ENCODE data around the gene KTN1.
A peak's percentile ranks its signal among the peaks of the same experiment; 100 is the strongest.

The KTN1 gene, protein sequence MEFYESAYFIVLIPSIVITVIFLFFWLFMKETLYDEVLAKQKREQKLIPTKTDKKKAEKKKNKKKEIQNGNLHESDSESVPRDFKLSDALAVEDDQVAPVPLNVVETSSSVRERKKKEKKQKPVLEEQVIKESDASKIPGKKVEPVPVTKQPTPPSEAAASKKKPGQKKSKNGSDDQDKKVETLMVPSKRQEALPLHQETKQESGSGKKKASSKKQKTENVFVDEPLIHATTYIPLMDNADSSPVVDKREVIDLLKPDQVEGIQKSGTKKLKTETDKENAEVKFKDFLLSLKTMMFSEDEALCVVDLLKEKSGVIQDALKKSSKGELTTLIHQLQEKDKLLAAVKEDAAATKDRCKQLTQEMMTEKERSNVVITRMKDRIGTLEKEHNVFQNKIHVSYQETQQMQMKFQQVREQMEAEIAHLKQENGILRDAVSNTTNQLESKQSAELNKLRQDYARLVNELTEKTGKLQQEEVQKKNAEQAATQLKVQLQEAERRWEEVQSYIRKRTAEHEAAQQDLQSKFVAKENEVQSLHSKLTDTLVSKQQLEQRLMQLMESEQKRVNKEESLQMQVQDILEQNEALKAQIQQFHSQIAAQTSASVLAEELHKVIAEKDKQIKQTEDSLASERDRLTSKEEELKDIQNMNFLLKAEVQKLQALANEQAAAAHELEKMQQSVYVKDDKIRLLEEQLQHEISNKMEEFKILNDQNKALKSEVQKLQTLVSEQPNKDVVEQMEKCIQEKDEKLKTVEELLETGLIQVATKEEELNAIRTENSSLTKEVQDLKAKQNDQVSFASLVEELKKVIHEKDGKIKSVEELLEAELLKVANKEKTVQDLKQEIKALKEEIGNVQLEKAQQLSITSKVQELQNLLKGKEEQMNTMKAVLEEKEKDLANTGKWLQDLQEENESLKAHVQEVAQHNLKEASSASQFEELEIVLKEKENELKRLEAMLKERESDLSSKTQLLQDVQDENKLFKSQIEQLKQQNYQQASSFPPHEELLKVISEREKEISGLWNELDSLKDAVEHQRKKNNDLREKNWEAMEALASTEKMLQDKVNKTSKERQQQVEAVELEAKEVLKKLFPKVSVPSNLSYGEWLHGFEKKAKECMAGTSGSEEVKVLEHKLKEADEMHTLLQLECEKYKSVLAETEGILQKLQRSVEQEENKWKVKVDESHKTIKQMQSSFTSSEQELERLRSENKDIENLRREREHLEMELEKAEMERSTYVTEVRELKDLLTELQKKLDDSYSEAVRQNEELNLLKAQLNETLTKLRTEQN (N-terminal part only)

DNA sequence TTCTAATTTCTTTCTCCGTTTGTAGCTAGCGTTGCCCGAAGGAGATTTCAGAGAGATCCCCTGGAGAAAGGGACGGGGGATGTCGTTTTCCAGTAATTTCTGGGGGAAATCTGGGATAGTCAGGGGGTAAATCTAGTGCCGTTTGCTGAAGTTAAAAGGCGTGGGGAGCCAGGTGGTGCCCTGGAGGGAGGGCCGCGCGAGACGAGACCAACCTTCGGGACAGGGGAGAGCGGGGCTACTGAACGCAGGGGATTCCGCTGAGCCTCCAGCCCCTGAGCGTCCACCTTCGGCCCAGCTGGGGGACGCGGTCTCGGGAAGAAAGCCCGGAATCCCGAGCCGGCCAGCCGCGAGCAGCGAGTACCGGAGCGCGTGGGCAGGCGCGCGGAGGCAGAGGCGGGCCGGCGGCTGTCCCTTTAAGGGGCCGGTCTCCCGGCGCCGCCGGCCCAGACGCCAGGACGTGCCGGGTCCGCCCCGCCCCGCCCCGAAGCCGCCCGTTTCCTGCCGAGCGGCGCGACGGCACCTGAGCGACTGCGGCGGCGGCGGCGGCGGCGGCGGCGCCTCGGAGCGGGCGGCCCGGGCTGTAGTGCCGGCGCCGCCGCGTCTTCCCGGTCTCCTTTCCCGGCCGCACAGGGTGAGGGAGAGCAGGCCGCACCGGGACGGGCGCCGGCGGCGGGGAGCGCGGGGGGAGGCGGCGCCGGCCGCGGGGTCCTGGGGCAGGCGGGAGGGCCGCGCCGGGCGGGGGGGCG, at the start of gene KTN1:
TSS of gene KTN1 (plus strand) at position 484 of the 746 bp plus-strand sequence. CDS start 31,842 bp downstream, outside the sequence.
- TF ChIP-seq, protein P1, sequence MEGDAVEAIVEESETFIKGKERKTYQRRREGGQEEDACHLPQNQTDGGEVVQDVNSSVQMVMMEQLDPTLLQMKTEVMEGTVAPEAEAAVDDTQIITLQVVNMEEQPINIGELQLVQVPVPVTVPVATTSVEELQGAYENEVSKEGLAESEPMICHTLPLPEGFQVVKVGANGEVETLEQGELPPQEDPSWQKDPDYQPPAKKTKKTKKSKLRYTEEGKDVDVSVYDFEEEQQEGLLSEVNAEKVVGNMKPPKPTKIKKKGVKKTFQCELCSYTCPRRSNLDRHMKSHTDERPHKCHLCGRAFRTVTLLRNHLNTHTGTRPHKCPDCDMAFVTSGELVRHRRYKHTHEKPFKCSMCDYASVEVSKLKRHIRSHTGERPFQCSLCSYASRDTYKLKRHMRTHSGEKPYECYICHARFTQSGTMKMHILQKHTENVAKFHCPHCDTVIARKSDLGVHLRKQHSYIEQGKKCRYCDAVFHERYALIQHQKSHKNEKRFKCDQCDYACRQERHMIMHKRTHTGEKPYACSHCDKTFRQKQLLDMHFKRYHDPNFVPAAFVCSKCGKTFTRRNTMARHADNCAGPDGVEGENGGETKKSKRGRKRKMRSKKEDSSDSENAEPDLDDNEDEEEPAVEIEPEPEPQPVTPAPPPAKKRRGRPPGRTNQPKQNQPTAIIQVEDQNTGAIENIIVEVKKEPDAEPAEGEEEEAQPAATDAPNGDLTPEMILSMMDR (IDR thresholded peaks at IDR 0.05; ENCODE audit: insufficient read depth, low read depth, low read length, missing control alignments) = no peak
- peak within 1 kb of the TSS; percentile 82 for H3K4me3 ChIP-seq (ENCODE audit: low read length)
- DNase-seq (ENCODE audit: low read depth) = peak; percentile 92

DNA sequence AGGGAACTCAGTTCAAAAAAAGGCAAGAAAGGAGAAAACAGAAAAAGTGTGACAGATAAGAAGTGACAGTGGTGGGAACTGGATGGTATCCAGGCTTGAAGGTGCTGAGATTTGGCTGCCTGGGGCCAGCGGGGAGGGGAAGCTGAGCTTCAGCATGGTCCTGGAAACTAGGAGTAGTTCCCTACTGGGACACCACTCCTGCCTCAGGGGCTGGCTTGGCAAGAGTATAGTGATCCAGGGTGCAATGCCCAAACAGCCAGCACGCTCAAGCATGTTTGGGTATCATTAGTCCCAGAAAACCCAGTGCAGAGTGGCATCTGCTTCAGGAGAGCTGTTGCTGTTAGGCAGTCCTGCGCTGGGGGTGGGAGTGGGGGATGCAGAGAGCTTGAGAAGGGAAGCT, 49.5 kb upstream of the KTN1 start:
- H3K4me3 ChIP-seq (ENCODE audit: low read length) = no peak overlapping the region
- no peak for DNase-seq (ENCODE audit: low read depth)
- TF ChIP-seq, protein P1 (IDR thresholded peaks at IDR 0.05; ENCODE audit: insufficient read depth, low read depth, low read length, missing control alignments) = no peak

DNA sequence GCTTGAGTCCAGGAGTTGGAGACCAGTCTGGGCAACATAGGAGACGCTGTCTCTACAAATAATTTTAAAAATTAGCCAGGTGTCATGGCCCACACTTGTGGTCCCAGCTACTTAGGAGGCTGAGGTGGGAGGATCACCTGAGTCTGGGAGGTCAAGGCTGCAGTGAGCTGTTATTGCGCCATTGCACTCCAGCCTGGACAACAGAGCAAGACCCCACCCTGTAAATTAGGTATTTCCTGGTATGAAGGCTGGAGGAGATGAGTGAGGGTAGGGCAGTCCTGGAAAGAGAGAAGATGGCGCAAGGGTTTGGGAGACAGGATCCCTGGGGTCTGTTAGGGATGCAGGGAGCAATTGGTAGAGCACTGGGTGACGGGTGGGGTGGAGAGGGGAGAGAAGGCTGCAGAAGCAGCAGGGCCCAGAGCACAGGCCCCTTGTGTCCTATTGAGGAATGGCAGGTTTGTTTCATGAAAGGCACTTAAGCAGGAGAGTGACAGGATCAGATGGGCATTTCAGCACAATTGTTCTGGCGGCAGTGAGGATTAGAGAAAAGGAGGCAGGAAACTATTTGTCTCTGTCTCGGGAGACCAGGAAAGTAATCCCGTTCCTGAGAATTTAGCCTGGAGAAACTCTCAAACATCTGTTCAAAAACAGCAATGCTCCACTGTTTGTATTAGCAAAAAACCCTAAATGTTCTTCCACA, 47.2 kb upstream of the KTN1 start:
- TF ChIP-seq, protein P1 (IDR thresholded peaks at IDR 0.05; ENCODE audit: insufficient read depth, low read depth, low read length, missing control alignments) = peak; percentile 19
- no peak overlapping the region for H3K4me3 ChIP-seq (ENCODE audit: low read length)
- DNase-seq (ENCODE audit: low read depth) = no peak

DNA sequence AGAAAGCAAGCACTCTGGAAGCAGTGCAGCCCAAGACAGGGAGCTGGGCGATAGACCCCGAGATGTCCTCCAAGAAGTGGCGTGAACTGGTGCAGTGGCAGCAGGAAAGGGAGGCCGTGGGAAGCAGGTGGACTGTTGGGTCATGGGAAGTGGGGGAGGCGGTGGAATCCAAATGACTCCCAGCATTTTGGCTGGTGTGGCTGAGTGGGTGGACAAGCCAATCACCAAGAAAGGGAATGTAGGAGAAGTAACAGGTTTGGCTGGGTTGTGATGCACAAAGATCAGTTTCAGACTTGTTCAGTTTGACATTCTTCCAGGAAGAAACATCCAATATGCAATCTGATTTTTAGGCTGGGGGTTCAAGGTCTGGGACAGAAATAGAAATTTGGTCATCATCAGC, 46.0 kb upstream of the KTN1 start:
- TF ChIP-seq, protein P1 (IDR thresholded peaks at IDR 0.05; ENCODE audit: insufficient read depth, low read depth, low read length, missing control alignments) = no peak
- H3K4me3 ChIP-seq (ENCODE audit: low read length) = no peak overlapping the region
- peak; percentile 95 for DNase-seq (ENCODE audit: low read depth)

DNA sequence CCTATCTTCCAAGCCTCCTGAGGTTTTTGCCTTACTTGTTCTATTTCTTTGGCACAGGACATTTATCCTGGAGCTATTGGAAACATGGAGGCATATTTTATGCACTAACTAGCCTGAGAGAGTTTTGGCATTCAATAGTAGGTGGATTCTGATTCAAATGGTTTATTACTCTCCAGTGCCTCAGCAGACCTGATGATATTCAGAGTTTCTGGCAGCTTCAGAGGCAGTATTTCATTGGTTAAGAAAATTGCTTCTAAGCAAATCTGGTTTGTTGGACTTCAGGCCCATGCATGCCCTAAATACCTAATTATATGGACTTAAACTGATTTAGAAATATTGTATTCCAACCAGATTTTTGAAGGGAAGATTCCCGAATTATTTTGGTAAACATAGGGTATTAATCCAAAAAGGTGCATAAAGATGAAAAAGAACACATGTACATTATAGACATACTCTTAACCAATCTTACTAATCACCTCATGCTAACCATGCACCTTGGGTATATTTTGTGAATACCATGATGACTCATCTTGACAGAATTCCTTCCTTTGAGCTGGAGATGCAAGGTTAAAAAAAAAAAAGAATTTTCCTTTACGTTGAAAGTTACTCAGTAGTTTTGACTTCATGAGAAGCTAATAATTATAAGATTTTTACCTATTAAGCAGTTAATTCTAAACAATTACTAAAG, 44.3 kb upstream of the KTN1 start:
- H3K4me3 ChIP-seq (ENCODE audit: low read length) = no peak overlapping the region
- TF ChIP-seq, protein P1 (IDR thresholded peaks at IDR 0.05; ENCODE audit: insufficient read depth, low read depth, low read length, missing control alignments) = no peak
- DNase-seq (ENCODE audit: low read depth) = peak; percentile 77
